HG02852 (cell line): ENCODE results near the gene UMPS.

Experiments used
- ATAC-seq: cut with Tn5 transposase; IDR thresholded peaks from one replicate; pipeline ENCODE4 v1.9.1; 2021; ENCODE audit warnings: mild to moderate bottlenecking, moderate library complexity; ENCODE audit not compliant: unreplicated experiment

Gene UMPS

DNA sequence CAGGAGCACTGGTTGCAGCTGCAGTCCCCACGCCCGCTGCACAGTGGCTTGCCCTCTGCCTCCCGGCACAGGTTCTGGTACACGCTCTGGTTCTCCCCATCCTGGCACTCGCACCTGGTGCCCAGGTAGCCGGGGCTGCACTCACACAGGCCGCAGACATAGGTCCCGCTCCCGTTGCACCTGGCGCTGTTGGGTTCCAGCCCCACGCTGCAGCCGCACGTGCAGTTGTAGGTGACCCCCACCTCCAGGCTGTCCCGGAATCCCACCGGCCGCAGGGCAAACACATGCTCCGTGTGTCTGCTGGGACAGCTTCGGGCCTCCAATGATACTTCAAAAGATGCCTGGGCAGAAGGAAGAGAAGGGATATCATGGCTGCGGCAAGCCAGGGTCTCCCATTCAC, 66.2 kb downstream of the UMPS start:
- no peak for ATAC-seq

DNA sequence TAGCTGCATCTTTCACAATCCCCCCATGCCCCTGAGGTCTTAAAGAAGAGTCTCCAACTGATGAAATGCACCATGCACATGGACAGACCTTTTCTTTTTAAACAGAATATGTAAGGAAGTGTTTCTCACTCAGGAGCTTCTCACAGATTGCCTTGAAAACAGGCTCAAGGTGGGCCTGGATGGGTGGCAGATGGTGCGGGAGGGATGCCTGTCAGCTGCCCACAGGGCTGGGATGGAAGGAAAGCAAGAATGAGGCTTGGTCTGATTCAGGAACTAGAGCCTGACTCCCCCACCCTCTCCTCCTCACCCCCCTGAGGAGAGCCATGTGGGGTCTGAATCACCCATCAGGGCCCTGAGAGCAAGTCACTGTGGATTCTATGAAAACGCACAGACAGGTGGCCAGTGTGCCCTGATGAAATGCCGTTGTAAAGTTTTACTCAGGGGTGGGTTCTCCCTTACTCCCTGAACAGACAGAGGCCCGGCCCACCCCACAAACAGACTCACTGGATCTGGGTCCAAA, 67.2 kb downstream of the UMPS start:
- no peak for ATAC-seq
